GM18502 (cell line): ENCODE measurements around the gene ZNF789.

Experiments
- ATAC-seq: cut with Tn5 transposase; IDR thresholded peaks from one replicate; pipeline ENCODE4 v1.9.1; 2021; ENCODE audit warnings: mild to moderate bottlenecking; ENCODE audit not compliant: unreplicated experiment, poor library complexity

Gene ZNF789

GRCh38 chr7:99457050-99457649 is 15.5 kb upstream of the ZNF789 start:
- ATAC-seq, result no peak

- ATAC-seq, result no peak
These were observed 14.8 kb upstream of the ZNF789 start for GRCh38 chr7:99457650-99458493.

- ATAC-seq, result no peak
These were observed 13.6 kb upstream of the ZNF789 start for GRCh38 chr7:99459087-99459486.

GRCh38 chr7:99460651-99461050 is 12.0 kb upstream of the ZNF789 start:
- ATAC-seq, result no peak

GRCh38 chr7:99461221-99461620 is 11.5 kb upstream of the ZNF789 start:
- no peak for ATAC-seq

- no peak for ATAC-seq
These were observed 7.3 kb upstream of the ZNF789 start for GRCh38 chr7:99465421-99465768.

- no peak for ATAC-seq
These were observed 4.3 kb upstream of the ZNF789 start for GRCh38 chr7:99468336-99468918.

- no peak for ATAC-seq
These were observed 3.2 kb upstream of the ZNF789 start for GRCh38 chr7:99469381-99470065.

- ATAC-seq, result no peak
These were observed 566 bp downstream of the ZNF789 start for GRCh38 chr7:99473315-99473596.

GRCh38 chr7:99476107-99476506 is 3.4 kb downstream of the ZNF789 start:
- ATAC-seq, result no peak

GRCh38 chr7:99478464-99479440 is 6.1 kb downstream of the ZNF789 start:
- ATAC-seq, result no peak

- no peak for ATAC-seq
These were observed 12.4 kb downstream of the ZNF789 start for GRCh38 chr7:99485094-99485493.

- no peak for ATAC-seq
These were observed 16.5 kb downstream of the ZNF789 start for GRCh38 chr7:99489235-99489634.

GRCh38 chr7:99490878-99491277 is 18.2 kb downstream of the ZNF789 start:
- no peak for ATAC-seq

- ATAC-seq, result no peak
These were observed 21.1 kb downstream of the ZNF789 start for GRCh38 chr7:99493823-99494222.

- ATAC-seq, result no peak
These were observed 25.3 kb downstream of the ZNF789 start for GRCh38 chr7:99497766-99498545.

GRCh38 chr7:99498546-99498944 is 25.9 kb downstream of the ZNF789 start:
- no peak for ATAC-seq

- peak; percentile 1 for ATAC-seq
These were observed 26.7 kb downstream of the ZNF789 start for GRCh38 chr7:99499371-99499720.
